Dedifferentiated amniotic fluid mesenchymal stem cell (primary cell): ENCODE data around the gene GPC3.

Source experiments
- DNase-seq: peaks from one replicate; pipeline ENCODE4 v3.0.0-alpha.2; 2016; ENCODE audit errors: extremely low spot score

Gene GPC3

GRCh38 chrX:133926809-133927208 lies 58.6 kb downstream of the GPC3 start:
- DNase-seq = no peak

- no peak for DNase-seq
These were observed 59.3 kb downstream of the GPC3 start for GRCh38 chrX:133926099-133926498.

GRCh38 chrX:133924548-133924947 lies 60.8 kb downstream of the GPC3 start:
- DNase-seq = no peak

GRCh38 chrX:133923548-133923947 lies 61.8 kb downstream of the GPC3 start:
- no peak for DNase-seq

- no peak for DNase-seq
These were observed 62.3 kb downstream of the GPC3 start for GRCh38 chrX:133923113-133923512.

GRCh38 chrX:133922390-133922771 lies 63.0 kb downstream of the GPC3 start:
- DNase-seq = no peak

GRCh38 chrX:133921764-133922389 lies 63.5 kb downstream of the GPC3 start:
- DNase-seq = no peak

GRCh38 chrX:133921086-133921485 lies 64.3 kb downstream of the GPC3 start:
- no peak for DNase-seq

- DNase-seq = no peak
These were observed 67.0 kb downstream of the GPC3 start for GRCh38 chrX:133918361-133918771.

- DNase-seq = no peak
These were observed 68.2 kb downstream of the GPC3 start for GRCh38 chrX:133916984-133917722.

- DNase-seq = no peak
These were observed 71.6 kb downstream of the GPC3 start for GRCh38 chrX:133913658-133914388.

GRCh38 chrX:133913009-133913408 lies 72.4 kb downstream of the GPC3 start:
- DNase-seq = no peak

- DNase-seq = no peak
These were observed 73.4 kb downstream of the GPC3 start for GRCh38 chrX:133911825-133912495.

GRCh38 chrX:133910539-133910938 lies 74.9 kb downstream of the GPC3 start:
- DNase-seq = no peak

GRCh38 chrX:133909888-133910287 lies 75.5 kb downstream of the GPC3 start:
- no peak for DNase-seq

GRCh38 chrX:133908223-133908955 lies 77.0 kb downstream of the GPC3 start:
- no peak for DNase-seq

- DNase-seq = no peak
These were observed 77.8 kb downstream of the GPC3 start for GRCh38 chrX:133907606-133908005.

GRCh38 chrX:133905305-133905704 lies 80.1 kb downstream of the GPC3 start:
- no peak for DNase-seq

GRCh38 chrX:133897593-133898163 lies 87.7 kb downstream of the GPC3 start:
- no peak for DNase-seq

GRCh38 chrX:133892337-133892736 lies 93.1 kb downstream of the GPC3 start:
- no peak for DNase-seq

- DNase-seq = no peak
These were observed 96.4 kb downstream of the GPC3 start for GRCh38 chrX:133888984-133889383.
